Activated effector memory CD4-positive, alpha-beta T cell treated with Interleukin-2 at 50 U/mL for 16 hours (primary cell): ENCODE data around the gene HOXC12.

Source experiments
- DNase-seq: peaks from one replicate; pipeline ENCODE4 v3.0.0-alpha.2; 2020

The HOXC12 gene

GRCh38 chr12:53941187-53941586 is 13.5 kb upstream of the HOXC12 start:
- DNase-seq: no peak

DNA sequence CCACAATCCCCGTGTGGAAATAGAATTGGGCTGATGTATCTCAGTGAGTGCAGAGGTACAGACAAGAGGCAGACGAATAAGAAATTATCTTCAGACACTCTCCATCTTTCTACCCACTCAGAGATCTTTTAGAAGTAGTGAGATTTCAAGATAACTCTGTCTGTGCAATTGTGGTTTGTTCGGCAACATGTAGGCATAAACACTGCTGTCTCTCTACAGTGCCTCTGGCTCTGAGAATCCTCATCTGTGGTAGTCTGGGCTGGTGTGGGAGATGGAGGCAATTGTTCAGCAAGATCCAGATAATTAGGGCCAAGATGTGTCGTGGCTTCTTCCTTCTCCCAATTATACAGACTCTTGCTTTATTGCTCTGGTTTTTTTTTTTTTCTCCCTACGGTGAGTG is 13.0 kb upstream of the HOXC12 start:
- DNase-seq: no peak

- no peak for DNase-seq
Observed at GRCh38 chr12:53942467-53942997, 12.2 kb upstream of the HOXC12 start.

DNA sequence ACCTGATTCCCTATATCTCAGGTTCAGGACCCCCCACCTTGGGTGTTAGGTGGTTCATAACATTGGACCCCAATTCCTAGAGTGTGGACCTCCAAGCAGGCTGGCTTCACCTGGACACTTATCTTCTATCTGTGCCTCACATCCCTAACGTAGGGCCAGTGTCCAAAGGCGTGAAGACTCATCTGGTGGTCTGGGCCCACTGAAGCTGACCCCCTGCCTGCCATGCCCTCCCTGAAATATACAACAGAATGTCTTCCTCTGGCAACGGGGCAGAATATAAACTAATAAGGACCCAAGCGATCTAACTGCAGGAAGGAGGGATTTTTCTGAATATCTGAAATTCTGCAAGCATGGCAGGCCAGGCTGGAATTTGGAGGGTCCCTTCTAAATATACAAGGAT is 10.5 kb upstream of the HOXC12 start:
- DNase-seq: no peak

DNA sequence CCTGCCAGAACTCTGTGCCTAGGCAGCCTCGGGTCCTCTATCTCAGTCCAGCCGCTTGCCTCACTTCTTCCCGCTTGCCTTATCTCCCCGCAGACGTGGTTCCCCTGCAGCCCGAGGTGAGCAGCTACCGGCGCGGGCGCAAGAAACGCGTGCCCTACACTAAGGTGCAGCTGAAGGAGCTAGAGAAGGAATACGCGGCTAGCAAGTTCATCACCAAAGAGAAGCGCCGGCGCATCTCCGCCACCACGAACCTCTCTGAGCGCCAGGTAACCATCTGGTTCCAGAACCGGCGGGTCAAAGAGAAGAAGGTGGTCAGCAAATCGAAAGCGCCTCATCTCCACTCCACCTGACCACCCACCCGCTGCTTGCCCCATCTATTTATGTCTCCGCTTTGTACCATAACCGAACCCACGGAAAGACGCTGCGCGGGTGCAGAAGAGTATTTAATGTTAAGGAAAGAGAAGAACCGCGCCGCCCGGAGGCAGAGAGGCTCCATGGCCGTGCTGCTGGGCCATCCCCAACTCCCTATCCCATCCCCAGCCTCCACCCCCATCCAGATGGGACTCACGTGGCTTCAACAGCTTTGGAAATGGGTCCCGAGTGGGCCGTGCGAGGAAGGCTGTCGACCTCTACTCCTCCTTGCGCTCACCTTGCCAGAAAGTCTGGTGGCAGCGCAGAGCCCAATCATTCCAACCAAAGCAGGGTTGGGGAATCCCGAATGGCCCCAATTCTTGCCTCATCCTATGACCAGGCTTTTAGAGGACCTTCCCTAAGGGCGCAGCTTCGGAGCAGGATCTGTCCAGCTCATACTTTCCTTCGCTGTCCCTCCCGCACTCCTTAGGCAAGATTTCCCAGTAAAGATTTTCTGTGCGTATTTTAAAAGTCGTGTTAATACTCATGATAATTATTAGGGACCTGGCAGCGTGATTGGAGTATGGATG is 9.5 kb upstream of the HOXC12 start:
- no peak for DNase-seq

DNA sequence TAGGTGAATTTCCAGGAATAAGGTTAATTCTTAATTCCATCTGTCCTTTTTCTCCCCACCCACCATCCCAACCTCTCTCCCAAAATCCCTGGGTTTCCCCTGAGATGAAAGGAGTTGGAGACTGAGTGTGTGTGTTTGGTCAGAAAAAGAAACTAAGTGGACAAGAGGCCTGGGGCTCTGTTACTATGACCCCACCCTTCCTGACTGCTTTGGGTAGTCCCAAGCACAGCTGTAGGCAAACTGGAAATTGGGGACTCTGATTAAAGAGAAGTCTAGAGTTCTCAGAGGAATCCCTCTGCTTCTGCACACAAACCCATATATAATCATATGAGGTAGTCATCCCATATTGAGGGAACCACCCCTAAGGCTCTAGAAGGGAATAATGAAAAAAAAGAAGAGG is 7.0 kb upstream of the HOXC12 start:
- DNase-seq: no peak

DNA sequence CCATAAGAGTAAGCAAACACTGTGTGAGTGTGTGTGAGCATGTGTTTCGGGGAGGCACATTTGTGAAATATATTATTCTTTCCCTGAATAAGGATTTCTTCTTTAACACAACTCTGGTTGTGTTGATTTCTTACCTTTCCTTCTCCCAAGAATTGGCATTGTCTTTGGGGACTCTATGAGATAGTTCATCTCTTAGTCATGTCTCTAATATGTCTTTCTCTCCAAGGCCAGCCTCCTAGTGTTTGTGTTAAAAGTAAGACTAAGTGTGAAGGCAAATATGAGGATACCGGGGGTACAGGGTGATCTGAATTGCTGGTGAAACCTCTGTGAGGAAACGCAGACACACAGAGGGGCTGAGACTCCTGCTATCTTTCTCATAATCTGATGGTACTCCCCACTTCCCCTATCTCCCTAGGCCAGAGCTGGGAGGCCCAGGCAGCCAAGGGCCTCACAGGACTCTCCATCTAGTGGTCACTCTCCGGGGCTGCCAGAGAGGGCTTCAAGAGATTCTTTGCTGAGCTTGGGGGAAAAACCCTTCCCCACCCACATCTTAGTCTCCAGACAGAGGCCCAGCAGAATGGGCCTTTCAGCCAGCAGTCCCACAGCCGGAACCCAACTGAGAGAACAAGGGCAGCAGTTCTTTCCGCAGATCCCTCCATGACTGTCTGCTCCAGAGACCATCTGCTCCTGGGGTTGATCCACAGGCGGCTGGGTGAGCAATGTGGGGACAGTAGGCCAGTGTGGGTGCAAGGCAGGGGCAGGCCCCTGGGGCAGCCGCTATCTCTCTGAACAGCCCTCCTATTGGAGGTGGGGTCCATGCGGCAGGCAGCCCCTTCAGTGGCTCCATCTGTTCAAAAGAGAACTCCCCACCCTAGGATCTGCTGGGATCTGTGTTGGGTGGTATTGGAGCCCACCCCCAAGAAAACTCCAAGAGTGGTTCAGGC is 5.8 kb upstream of the HOXC12 start:
- DNase-seq: no peak

DNA sequence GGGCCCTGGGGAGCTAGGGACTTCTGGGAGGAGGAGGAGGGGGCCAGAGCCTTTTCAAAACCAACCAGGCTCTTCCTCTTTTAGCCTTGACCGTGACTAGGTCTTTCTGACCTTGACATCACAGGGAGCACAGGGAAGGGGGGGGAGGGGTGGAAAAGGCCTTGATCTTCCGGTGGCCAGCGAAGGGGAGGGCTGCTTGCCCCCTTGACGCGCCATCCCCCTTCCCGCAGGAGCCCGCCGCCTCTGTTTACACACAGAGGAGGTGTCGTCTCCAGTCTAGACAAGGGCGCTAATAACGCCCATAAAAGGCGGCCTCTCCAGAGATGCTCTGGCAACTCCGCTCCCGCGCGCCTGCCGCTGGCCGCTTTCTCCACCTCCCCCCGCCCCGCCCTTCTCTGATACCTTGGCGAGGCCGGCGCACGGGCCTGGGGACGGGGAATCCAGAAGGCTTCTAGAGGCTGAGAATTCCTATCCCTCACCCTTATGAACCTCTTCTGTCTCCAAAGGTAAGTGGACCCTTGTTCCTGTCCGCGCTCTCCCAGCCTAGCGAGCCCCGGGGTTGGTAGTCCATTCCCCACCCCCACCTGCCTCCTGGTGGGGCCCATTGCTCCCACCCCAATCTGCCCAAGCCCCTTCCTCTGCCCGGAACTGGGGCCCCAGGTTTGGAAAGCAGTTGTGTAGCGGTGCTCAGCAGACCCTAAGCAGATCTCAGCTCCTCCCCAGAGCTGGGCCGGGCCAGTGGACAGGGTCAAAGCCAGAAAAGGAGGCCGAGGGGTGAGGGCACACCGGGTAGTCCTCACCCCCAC is 4.9 kb upstream of the HOXC12 start:
- no peak for DNase-seq

- no peak for DNase-seq
Observed at GRCh38 chr12:53950437-53950773, 4.3 kb upstream of the HOXC12 start.

DNA sequence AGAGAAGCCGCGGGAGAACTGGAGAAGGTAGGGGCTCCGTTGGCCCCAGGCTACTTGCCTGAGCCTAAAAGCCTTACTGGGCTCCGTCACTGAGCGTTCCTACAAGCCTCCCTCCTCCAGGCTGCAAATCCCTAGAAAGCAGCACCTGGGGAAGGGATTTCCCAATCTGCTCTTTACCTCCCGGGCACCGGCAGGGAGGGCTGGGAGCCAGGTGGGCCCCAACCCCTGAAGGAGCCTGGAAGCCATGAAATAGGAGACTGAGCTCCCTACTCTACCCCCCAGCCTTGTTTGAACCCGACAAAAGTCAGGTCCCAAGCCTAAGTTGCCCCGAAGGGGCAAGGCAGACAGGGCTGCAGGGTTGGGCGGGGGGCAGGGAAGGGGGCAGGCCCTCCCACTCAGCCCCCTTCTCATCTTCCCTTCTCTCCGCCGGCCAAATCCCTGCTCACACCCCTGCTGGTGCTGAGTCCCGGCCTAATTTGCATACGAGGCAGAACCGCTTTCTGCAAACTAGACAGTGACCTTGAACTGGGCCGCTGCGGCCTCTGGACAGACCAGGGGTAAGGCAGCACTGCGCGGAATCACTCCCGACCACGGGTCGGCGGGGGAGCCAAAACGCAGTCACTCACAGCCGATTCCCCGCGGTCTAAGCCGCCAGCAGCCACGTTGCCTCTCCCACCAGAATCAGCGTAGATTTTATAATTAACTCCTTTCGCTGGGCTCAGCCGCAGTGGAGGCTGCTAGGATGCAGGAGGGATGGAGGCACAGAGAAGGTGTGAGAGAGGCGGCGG is 3.7 kb upstream of the HOXC12 start:
- DNase-seq: no peak

DNA sequence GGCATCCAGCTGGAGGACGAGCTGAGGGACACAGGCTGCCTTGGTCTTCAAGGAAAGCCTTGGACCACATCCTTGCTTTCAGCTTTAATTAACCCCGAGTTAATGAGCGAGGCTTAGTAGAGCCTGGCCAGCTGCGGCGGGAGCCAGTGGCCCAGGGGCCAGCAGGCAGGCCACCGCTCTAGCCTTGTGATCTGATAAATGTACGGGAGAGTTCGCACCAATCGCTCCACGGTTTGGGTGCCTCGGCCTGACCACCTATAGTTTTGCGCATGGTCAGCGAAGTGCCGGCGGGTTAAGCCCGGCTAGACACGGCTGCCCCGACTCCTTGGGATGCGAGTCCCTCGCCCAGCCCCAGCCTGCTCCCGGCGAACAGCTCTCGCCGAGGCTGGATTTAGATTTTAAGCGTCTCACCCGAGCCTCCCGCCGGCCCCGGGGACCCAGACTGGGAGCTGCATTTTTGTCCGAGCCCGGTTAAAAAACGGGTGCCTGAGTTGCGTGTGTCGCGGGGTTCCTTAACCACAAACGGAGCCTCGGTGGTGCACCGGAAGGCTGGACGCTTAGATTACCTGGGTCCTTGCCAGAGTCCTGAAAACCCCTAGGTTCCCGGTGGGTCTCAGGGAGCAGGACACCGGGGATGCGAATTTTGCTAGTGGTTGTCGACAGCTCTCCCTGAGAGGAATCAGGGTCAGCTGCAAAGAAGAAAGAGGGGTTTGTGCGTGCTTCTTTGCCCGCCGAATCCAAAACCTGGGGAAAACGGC is 2.9 kb upstream of the HOXC12 start:
- DNase-seq: no peak

DNA sequence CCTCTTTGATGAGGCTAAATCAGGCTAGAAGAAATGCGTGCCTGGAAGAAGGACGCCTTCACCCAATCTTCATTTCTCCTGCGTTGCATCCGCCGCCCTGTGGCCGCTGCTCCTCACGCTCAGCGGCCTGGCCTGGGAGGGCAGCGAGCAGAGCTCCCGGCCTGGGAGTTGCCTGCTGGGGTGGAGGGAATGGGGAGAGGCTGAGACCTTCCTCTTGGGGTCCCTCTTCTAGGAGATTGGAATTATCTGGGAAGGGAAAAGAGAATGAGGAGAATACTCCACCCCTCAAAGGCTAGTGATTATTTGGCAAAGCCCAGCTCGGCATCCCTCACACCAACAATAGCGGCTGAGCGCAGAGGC is 2.4 kb upstream of the HOXC12 start:
- DNase-seq: no peak

GRCh38 chr12:53952871-53953734 is 1.6 kb upstream of the HOXC12 start:
- no peak for DNase-seq

DNA sequence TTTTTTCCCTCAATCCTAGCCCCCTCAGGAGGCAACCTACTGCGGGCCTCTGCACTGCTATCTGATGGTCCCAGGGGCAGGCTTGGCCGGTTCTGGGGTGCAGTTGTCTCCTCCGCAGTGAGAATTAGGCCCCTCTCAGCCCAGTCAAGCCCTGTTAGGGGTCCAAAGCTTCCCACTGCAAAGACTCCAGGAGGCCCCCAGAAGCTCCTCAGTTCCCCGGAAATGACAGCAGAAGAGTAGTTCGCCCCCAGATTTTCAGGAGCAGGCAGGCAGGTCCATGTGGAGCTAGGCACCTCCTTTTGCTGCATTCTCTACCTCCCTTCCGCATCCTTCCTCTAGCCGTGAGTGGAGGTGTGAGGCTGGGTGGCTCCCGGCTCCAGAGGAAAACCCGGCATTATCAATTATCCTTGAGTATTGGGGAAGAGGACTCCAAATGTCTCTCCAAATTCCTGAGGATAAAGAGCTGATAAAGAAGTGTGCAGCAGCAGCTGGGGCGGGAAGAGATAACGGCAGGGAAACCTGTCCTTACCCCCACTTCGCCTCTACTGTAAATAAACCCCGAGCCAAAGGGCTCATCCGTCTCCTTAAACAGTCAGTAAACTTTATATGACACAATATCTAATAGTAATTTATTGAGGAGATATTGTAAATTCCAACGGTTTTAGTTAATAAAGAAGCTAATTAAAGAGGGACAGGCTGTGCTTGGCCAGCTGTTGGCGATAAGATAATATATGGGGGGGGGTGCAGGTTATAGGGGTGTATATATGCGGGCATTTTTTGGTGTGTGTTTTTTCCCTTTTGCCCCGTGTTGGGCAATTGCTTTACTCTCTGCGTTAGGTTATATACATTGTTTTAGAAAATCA is 641 bp upstream of the HOXC12 start:
- no peak for DNase-seq

DNA sequence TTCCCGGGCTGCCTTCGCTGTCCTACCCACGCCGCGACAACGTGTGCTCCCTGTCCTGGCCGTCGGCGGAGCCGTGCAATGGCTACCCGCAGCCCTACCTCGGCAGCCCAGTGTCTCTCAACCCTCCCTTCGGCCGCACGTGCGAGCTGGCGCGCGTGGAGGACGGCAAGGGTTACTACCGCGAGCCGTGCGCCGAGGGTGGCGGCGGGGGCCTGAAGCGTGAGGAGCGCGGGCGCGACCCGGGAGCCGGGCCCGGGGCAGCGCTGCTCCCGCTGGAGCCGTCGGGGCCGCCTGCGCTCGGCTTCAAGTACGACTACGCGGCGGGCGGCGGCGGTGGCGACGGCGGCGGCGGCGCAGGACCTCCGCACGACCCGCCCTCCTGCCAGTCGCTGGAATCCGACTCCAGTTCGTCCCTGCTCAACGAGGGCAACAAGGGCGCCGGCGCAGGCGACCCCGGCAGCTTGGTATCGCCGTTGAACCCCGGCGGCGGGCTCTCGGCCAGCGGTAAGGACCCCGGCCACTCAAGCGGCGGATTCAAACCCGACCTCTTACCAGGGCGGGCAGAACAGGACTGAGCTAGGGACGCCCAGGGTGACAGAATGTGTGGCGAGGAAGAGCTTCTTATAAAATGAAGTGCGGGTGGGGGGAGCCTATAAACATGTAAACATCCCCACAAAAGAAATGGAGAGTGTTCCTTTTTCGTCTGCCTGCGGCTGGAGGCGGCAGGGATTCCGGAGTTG is 503 bp downstream of the HOXC12 start:
- DNase-seq: no peak

DNA sequence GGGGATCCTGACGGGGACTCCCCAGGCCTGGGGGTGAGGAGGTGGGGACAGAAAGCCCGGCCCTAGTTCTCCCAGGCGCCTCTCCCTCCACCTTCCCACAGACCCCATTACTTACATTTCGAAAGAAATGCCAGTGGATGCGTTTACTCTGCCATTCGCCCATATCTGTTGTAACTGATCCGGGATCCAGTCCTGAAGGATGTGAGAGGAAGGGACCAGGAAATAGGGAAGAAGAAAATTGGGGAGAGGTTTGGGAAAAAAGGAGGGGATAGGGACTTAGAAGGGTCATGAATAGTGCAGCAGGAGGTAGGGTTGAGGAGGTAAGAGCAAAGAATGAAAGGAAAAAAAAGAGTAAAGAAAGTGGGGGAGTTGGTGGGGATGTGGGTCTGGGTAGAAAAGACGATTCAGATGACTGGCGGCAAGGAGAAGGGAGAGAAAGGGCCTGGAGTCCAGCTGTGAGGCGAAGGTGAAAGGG is 1.1 kb downstream of the HOXC12 start:
- DNase-seq: no peak

- no peak for DNase-seq
Observed at GRCh38 chr12:53956251-53956887, 1.7 kb downstream of the HOXC12 start.
